Gastroesophageal sphincter (tissue), 4 donors: ENCODE data around the gene PSMC3. TPM values are rescaled to one million over a fixed set of nuclear protein-coding genes. Genes with fewer than 3 reads are reported as not detected.
A peak's percentile ranks its signal among the peaks of the same experiment; 100 is the strongest.

Experiments
- ATAC-seq: fragments of 150-250 bp; one replicate; pipeline ENCODE4 v1.9.1; 2016; ENCODE audit warnings: mild to moderate bottlenecking, moderate library complexity
- H3K27ac ChIP-seq, 4 donors: fragments of 200-600 bp; sonication (generic) in 3 of 4; 1 replicate in 3 of 4; 2 replicates in 1 of 4; pipeline ENCODE4 v1.5.1; 2016 to 2019
- H3K27me3 ChIP-seq: fragments of 200-600 bp; sonication (generic); one replicate; pipeline ENCODE4 v1.5.1; 2019
- H3K36me3 ChIP-seq, 2 donors: fragments of 200-600 bp; sonication (generic); one replicate each; pipeline ENCODE4 v1.5.1; 2019; ENCODE audit warnings: control low read depth in 1 of 2
- H3K4me1 ChIP-seq, 3 donors: fragments of 200-600 bp; sonication (generic); 1 replicate in 2 of 3; 2 replicates in 1 of 3; pipeline ENCODE4 v1.5.1; 2016 to 2019; ENCODE audit warnings: control low read depth in 2 of 3
- H3K4me3 ChIP-seq, 2 donors: fragments of 200-600 bp; sonication (generic); one replicate each; pipeline ENCODE4 v1.5.1; 2019; ENCODE audit warnings: mild to moderate bottlenecking in 1 of 2, moderate library complexity in 1 of 2
- H3K9me3 ChIP-seq, 3 donors: fragments of 200-600 bp; sonication (generic); one replicate each; pipeline ENCODE4 v1.5.1; 2017 to 2019; ENCODE audit warnings: control low read depth in 2 of 3
- CTCF ChIP-seq, 4 experiments: fragments of 200-600 bp in 2 of 4; fragments of 450-650 bp in 2 of 4; sonication (generic) in 1 of 4; IDR thresholded peaks; one replicate each; pipeline ENCODE4 v1.5.1; 2017 to 2019; ENCODE audit warnings: antibody characterized with exemption in 4 of 4, mild to moderate bottlenecking in 2 of 4, moderate library complexity in 2 of 4
- EP300 ChIP-seq: sonication (generic); formaldehyde crosslinking; IDR thresholded peaks from one replicate; pipeline ENCODE4 v1.6.1; 2017; ENCODE audit warnings: antibody characterized with exemption, mild to moderate bottlenecking
- POLR2A ChIP-seq, 2 donors: fragments of 450-650 bp; IDR thresholded peaks; one replicate each; pipeline ENCODE4 v1.6.1; 2017; ENCODE audit warnings: antibody characterized with exemption in 2 of 2, mild to moderate bottlenecking in 2 of 2, moderate library complexity in 1 of 2
- POLR2AphosphoS5 ChIP-seq: sonication (generic); formaldehyde crosslinking; IDR thresholded peaks from one replicate; pipeline ENCODE4 v1.6.1; 2017; ENCODE audit warnings: antibody characterized with exemption
- WGBS, 2 donors: methylation state at CpG; one replicate each; pipeline ENCODE4 v1.1.5; 2018; ENCODE audit warnings: low coverage in 1 of 2; 5-methylcytosine and 5-hydroxymethylcytosine counted together
- total RNA-seq, 4 donors: library from RNA; depleted of rRNA; stranded (reverse); fragments of >200 nt; gene quantifications; one replicate each; pipeline ENCODE4 v1.1.0, GENCODE V29; 2016

The PSMC3 gene
- total RNA-seq, 4 donors from 2014 or later = 169 to 194 (median 179) TPM

DNA sequence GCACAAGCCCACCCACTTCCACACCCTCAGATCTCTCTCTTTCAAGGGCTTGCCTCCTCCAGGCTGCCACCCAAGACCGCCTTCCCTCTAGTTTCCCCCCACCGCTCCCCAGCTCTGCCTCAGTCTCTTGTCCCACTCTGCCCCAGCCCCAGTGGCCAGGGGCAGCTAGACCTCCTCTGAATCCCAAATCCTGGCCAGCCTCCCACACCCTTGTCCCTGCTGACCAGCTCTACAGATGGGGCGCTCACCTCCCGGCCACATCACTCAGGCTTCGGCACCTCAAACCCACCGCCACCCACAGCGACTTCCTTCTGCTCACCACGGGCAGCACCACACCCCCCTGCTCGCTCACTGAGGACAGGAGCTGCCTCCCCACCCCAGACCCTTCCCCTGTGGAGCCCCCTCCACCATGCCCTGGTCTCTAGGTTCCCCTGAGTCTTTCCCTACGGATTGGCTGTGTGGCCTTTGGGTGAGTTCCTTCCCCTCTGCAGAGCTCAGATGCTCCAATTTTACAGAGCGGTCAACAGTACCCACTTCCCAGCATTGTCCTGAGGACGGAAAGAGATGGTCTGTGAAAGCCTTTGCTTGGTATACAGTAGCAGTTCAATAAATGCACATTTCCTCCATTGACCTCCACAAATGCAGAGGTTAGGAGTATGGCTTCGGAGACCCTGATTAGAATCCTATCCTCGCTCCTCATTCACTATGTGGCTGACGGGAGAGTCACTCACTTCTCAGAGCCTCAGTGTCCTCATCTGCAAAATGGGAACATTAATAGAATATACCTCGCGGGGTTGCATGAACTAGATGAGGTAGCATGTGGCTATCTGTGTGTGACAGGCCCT, 36.4 kb downstream of the PSMC3 start:
- H3K4me1 ChIP-seq = no peaks in the 10 kb centered on the region
- TF ChIP-seq POLR2AphosphoS5 = no peak
- no peak for TF ChIP-seq EP300
- no peak for TF ChIP-seq POLR2A (IDR thresholded peaks at IDR 0.05)
- TF ChIP-seq CTCF (IDR thresholded peaks at IDR 0.05) = no peak
- no peak overlapping the region for H3K4me3 ChIP-seq
- H3K27me3 ChIP-seq = no peaks in the 10 kb centered on the region
- WGBS, 2 donors = 58 to 79% methylated on average over 2 to 15 of the region's 17 CpGs
- ATAC-seq = no peak
- no peaks in the 10 kb centered on the region for H3K36me3 ChIP-seq
- peak overlapping the region in 1 of 4 donors; percentile 84 for H3K27ac ChIP-seq
- H3K9me3 ChIP-seq = no peaks in the 10 kb centered on the region

DNA sequence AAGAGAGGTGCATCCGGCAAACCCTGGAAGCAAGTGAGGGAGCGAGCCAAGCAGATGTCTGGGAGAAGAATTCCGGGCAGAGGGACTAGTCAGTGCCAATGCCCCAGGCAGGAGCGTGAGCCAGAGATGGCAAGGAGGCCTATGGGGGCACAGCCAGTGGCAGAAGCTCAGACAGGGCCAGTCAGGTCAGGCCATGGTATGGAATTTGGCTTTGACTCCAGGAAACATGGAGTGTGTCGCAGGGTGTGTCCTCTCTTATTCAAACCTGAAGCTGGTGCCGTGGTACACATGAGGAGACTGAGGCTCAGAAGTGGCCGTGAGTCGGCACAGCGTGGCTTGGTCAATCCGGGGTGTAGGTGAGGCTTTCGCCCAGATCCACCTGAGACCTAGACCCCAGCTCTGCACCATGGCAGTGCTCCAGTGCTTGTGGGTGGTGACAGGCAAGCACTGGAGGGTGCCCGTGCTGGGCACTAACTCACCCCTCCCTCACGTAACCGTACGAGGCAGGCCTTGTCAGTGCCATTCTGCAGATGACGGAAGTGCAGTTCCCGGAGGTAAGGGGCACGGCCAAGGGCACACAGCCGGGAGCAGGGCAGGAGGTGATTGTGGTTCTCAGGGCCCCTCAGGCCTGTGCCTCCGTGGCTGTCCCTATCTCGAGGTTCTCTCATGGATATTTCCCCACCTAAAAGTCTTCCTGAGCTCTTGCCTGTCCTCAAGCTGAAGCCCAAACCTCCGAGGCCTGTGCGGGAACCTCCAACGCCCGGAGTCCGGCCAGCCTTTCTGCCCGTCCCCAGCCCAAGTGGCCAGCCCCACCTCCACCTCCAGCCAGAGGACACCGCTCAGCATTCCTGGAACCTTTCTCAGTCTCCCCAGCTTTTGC, 37.3 kb downstream of the PSMC3 start:
- WGBS, 2 donors = 85 to 92% methylated on average over 4 to 7 of the region's 28 CpGs
- H3K4me3 ChIP-seq = no peak overlapping the region

GRCh38 chr11:47387944-47388696, 38.1 kb downstream of the PSMC3 start:
- WGBS, 2 donors = 93% methylated on average over 2 of the region's 13 CpGs; no CpG with 5 or more reads in 1 of the 2 donors
- Histone ChIP-seq H3K27me3 (no peaks in the 10 kb centered on the region), H3K36me3 (no peaks in the 10 kb centered on the region), H3K4me1 (no peaks in the 10 kb centered on the region), H3K27ac (no peak overlapping the region), H3K4me3 (no peak overlapping the region), H3K9me3 (no peaks in the 10 kb centered on the region)
- no peak for ATAC-seq
- TF ChIP-seq CTCF (IDR thresholded peaks at IDR 0.05) (no peak), POLR2A (IDR thresholded peaks at IDR 0.05) (no peak), POLR2AphosphoS5 (no peak), EP300 (no peak)

More for the DNA sequence above, 37.3 kb downstream of the PSMC3 start:
- TF ChIP-seq POLR2A (IDR thresholded peaks at IDR 0.05) = no peak
- no peak for TF ChIP-seq EP300
- no peak for TF ChIP-seq POLR2AphosphoS5
- TF ChIP-seq CTCF (IDR thresholded peaks at IDR 0.05) = no peak
- no peaks in the 10 kb centered on the region for H3K27me3 ChIP-seq
- H3K27ac ChIP-seq = no peak overlapping the region
- no peak for ATAC-seq
- H3K9me3 ChIP-seq = no peaks in the 10 kb centered on the region
- no peaks in the 10 kb centered on the region for H3K36me3 ChIP-seq
- no peaks in the 10 kb centered on the region for H3K4me1 ChIP-seq

DNA sequence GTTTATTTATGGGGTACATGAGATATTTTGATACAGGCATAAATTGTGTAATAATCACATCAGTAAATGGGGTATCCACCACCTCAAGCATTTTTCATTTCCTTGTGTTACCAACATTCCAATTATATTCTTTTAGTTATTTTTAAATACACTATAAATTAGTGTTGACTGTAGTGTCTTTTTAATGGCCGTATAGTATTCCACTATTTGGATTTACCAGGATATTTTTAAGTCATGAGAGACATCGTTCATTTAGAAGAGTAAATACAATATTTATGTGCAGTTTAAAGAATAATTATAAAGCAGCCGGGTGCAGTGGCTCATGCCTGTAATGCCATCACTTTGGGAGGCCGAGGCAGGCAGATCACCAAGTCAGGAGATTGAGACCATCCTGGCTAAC, 41.7 kb downstream of the PSMC3 start:
- no peaks in the 10 kb centered on the region for H3K27me3 ChIP-seq
- no peaks in the 10 kb centered on the region for H3K4me1 ChIP-seq
- H3K27ac ChIP-seq = no peak overlapping the region
- no peak for ATAC-seq
- H3K9me3 ChIP-seq = no peaks in the 10 kb centered on the region
- TF ChIP-seq EP300 = no peak
- no peak for TF ChIP-seq POLR2AphosphoS5
- TF ChIP-seq CTCF (IDR thresholded peaks at IDR 0.05) = no peak
- TF ChIP-seq POLR2A (IDR thresholded peaks at IDR 0.05) = no peak
- H3K36me3 ChIP-seq = no peaks in the 10 kb centered on the region
- 91 to 95% methylated on average over 3 to 4 of the region's 4 CpGs for WGBS, 2 donors
- H3K4me3 ChIP-seq = no peak overlapping the region
